ENCODE results near the gene SYNPR. TPM values are rescaled to one million over a fixed set of nuclear protein-coding genes. Genes with fewer than 3 reads are reported as not detected.

Gene SYNPR
- total and polyA plus RNA-seq, 12 donors, result 0.01 to 0.71 (median 0.43) TPM; not detected in 7

DNA sequence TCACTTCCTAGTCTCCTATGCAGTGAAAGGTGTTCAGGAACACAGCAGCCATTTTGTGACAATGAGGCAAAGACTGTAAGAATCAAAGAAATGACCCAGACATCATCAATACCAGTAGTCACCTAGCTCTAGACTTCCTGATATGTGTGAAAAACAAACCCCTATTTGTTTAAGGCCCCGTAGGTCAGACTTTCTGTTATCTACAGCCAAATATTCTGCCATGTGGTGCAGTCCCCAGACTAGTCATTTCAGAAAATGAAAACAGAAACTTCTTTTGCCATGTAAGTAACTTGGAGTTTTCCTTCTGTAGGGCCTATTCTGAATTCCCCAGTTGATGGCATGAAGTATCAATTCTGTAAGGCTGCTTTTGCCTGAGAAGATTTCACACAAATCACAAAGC is 192.6 kb downstream of the SYNPR start:
- intact Hi-C loops (cut with DNase I), result no loop called here

DNA sequence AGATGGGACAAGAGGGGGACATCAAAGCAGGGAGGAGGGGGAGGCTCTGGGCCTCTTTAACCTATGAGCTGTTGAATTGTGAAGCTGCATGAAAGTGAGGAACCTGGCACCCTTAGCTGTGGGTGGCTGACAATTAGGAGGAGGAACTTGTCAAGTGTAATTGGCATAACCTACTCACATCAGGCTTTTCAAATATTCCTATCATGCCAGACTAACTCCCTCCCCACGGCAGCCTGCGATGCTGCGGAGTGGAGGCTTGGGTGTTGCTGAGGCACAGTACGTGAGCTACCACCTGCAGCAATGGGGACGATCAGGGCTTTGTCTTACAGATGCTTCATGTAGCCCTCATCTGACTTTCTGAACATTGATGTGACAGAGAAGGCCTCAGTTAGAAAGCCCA is 193.7 kb downstream of the SYNPR start:
- 89 to 91% methylated on average over 5 of the region's 5 CpGs for WGBS, 2 donors
- intact Hi-C loops (cut with DNase I), result no loop called here
- H3K27ac ChIP-seq, result no peak overlapping the region

More for the DNA sequence above, 192.6 kb downstream of the SYNPR start:
- H3K27ac ChIP-seq, result no peak overlapping the region
- no peaks in the 10 kb centered on the region for H3K36me3 ChIP-seq
- TF ChIP-seq, protein P1, sequence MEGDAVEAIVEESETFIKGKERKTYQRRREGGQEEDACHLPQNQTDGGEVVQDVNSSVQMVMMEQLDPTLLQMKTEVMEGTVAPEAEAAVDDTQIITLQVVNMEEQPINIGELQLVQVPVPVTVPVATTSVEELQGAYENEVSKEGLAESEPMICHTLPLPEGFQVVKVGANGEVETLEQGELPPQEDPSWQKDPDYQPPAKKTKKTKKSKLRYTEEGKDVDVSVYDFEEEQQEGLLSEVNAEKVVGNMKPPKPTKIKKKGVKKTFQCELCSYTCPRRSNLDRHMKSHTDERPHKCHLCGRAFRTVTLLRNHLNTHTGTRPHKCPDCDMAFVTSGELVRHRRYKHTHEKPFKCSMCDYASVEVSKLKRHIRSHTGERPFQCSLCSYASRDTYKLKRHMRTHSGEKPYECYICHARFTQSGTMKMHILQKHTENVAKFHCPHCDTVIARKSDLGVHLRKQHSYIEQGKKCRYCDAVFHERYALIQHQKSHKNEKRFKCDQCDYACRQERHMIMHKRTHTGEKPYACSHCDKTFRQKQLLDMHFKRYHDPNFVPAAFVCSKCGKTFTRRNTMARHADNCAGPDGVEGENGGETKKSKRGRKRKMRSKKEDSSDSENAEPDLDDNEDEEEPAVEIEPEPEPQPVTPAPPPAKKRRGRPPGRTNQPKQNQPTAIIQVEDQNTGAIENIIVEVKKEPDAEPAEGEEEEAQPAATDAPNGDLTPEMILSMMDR (IDR thresholded peaks at IDR 0.05), result no peak
- H3K9me3 ChIP-seq, result peaks cover 0 to 13% (median 0%) of the 10 kb centered on the region in 11 donors
- 79 to 86% methylated on average over 1 of the region's 1 CpG for WGBS, 2 donors
- H3K27me3 ChIP-seq, result peaks cover 0 to 7% (median 0%) of the 10 kb centered on the region in 7 donors
- ATAC-seq, result no peak
- no peaks in the 10 kb centered on the region for H3K4me1 ChIP-seq
- no peak for DNase-seq
- no peak overlapping the region for H3K4me3 ChIP-seq

DNA sequence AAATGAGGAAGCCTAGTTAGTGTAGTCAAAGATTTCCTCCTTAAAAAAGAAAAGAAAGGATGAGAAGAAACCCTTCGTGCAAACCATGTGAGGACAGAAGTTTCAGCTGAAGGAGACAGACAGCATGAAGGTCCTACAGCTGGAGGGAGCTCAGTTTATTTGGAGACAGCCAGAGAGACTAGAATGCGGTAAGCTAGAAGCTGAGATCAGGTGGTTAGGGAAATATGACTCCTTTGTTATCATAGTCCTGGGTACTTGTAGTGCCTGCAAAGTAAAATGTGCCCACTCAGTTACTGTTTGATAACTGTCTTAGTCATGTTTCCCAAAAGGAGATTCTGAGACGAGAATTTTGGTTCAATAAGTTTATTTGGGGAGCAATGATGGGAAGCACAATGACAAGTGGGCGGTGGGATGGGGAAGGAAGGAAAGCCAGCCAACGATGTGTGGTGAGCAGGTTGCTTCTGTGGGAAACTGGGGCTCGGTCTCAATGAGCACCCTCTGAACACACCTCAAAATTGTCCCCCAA is 195.6 kb downstream of the SYNPR start:
- Histone ChIP-seq H3K27me3 (peaks cover 0 to 7% (median 0%) of the 10 kb centered on the region in 7 donors), H3K9me3 (no peaks in the 10 kb centered on the region), H3K36me3 (no peaks in the 10 kb centered on the region), H3K4me1 (no peaks in the 10 kb centered on the region), H3K4me3 (no peak overlapping the region), H3K27ac (no peak overlapping the region)
- intact Hi-C loops (cut with DNase I), result no loop called here
- TF ChIP-seq, protein P1 (IDR thresholded peaks at IDR 0.05), result no peak
- 57 to 64% methylated on average over 6 of the region's 6 CpGs for WGBS, 2 donors
- ATAC-seq (no peak), DNase-seq (no peak)

More for the DNA sequence above, 193.7 kb downstream of the SYNPR start:
- DNase-seq (no peak), ATAC-seq (no peak)
- no peaks in the 10 kb centered on the region for H3K4me1 ChIP-seq
- peaks cover 0 to 7% (median 0%) of the 10 kb centered on the region in 7 donors for H3K27me3 ChIP-seq
- TF ChIP-seq, protein P1 (IDR thresholded peaks at IDR 0.05), result no peak
- no peaks in the 10 kb centered on the region for H3K36me3 ChIP-seq
- no peak overlapping the region for H3K4me3 ChIP-seq
- peaks cover 0 to 7% (median 0%) of the 10 kb centered on the region in 11 donors for H3K9me3 ChIP-seq

GRCh38 chr3:63474828-63475518 is 196.9 kb downstream of the SYNPR start:
- intact Hi-C loops (cut with DNase I), result no loop called here
- no peak for DNase-seq
- H3K36me3 ChIP-seq, result no peaks in the 10 kb centered on the region
- H3K4me1 ChIP-seq, result no peaks in the 10 kb centered on the region
- TF ChIP-seq, protein P1 (IDR thresholded peaks at IDR 0.05), result no peak
- no peak overlapping the region for H3K27ac ChIP-seq
- WGBS, 2 donors, result 85 to 86% methylated on average over 3 of the region's 3 CpGs
- H3K4me3 ChIP-seq, result no peak overlapping the region
- no peaks in the 10 kb centered on the region for H3K9me3 ChIP-seq
- no peak for ATAC-seq
- H3K27me3 ChIP-seq, result peaks cover 0 to 7% (median 0%) of the 10 kb centered on the region in 7 donors

Measured in heart right ventricle (tissue), 16 donors.